ENCODE data around the gene IFNGR2. TPM values are rescaled to one million over a fixed set of nuclear protein-coding genes. Genes with fewer than 3 reads are reported as not detected.
"Not testable (repeated sequence)": the region's sequence is repeated elsewhere in the genome, so short reads cannot be mapped to it uniquely, and the experiment has no call there.

IFNGR2 gene
- total RNA-seq, 1 donor from 2014 or later = 48.8 TPM

GRCh38 chr21:33402001-33402979, 923 bp upstream of the IFNGR2 start:
- DNase-seq (ENCODE audit: low read depth in 2 of 2) = peak; percentile 21 to 47

DNA sequence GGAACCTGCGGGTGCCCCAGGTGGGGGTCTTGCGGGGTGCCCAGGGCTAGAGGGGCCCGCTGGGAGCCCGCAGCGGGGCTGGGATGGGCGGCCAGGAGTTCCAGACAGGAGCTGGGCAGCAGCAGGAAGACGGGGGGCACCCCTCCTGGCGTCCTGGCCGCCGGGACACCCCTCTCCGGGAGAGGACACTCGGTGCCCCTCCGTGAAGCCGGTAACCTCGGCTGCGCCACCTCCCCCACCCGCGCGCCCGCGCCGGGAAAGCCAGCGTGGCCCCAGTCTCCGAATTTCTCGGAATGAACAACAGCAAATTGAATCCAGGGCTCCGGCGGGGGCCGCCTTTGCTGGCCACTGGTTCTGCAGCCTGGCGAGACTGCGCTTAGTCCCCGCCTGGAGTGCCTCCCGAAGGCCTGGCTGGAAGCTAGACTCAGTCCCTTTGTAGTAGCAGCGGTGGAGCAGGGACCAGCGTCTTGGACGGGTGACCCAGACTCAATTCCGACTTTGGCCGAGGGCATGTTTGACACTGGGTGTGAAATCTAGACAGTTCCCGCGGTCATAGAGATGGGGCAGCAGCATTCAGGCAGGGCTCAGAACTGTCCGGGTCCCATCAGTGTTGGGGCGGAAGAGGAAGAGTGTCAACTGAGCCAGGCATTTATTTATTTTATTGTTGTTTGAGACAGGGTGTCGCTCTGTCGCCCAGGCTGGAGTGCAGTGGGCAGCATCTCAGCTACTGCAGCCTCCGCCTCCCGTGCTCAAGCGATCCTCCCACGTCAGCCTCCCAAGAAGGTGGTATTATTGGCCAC, 773 bp downstream of the IFNGR2 start:
- peak; percentile 49 to 52 for DNase-seq (ENCODE audit: low read depth in 2 of 2)

GRCh38 chr21:33406493-33406892, 3.3 kb downstream of the IFNGR2 start:
- no peak for DNase-seq (ENCODE audit: low read depth in 2 of 2)

GRCh38 chr21:33411949-33412430, 8.8 kb downstream of the IFNGR2 start:
- DNase-seq (ENCODE audit: low read depth in 2 of 2) = no peak

DNA sequence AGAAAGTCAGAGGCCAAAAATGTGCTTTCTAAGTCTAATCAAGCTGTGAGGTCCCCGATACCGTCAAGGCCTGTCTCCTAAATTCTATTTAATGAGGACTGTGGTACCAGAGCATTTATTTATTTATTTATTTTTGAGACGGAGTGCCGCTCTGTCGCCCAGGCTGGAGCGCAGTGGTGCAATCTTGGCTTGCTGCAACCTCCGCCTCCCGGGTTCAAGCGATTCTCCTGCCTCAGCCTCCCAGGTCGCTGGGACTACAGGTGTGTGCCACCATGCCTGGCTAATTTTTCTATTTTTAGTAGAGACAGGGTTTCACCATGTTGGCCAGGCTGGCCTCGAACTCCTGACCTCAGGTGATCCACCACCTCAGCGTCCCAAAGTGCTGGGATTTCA, 9.2 kb downstream of the IFNGR2 start:
- not testable (repeated sequence) for DNase-seq (ENCODE audit: low read depth in 2 of 2)

DNA sequence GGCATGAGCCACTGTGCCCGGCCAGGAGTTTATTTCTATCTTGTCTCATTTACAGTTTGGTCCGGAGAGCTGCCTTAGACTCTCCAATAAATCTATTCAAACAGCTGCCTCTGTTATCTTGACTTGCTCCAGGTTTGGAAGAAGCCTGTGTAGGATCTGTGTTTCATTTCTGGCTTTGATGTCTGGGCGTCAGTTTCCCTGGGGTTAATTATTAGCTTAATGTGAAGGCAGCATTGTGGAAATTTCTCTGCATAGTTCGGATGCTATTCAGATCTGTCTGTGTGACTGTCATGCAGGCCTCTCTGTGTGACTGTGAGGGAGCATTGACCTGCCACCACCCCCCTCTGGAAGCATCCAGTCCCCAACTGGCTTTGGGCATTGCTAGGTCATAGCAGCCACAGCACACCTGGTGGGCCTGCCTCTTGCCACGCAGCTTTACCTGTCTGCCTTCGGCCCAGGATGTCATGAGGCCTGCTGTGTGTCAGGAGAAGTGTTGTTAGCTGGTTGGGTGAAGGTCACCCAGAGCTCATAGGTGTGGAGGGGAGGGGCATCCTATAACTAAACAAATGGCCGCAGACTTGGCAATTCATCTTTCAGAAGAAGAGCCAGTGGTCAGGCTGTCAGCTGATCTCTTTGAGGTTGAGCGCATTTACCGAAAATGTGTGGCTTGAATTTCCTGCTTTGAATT, 9.8 kb downstream of the IFNGR2 start:
- DNase-seq (ENCODE audit: low read depth in 2 of 2) = no peak

DNA sequence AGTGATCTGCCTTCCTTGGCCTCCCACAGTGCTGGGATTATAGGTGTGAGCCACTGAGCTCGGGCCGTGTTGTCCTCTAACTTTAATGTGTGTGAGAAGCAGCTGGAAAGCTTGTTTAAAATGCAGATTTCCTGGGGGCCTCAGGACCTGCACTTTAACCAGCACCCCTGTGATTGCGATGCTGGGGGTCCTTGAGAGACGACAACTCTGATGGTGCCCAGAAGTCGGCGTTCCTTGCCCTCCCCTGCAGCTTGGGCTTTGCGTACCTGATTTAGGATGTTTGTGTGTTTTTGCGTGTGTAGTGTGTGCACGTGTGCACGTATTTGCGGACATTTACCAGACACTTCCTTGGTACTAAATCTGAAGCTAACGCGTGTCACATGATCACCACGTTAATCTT, 10.9 kb downstream of the IFNGR2 start:
- DNase-seq (ENCODE audit: low read depth in 2 of 2) = no peak

GRCh38 chr21:33414926-33415325, 11.7 kb downstream of the IFNGR2 start:
- no peak for DNase-seq (ENCODE audit: low read depth in 2 of 2)

DNA sequence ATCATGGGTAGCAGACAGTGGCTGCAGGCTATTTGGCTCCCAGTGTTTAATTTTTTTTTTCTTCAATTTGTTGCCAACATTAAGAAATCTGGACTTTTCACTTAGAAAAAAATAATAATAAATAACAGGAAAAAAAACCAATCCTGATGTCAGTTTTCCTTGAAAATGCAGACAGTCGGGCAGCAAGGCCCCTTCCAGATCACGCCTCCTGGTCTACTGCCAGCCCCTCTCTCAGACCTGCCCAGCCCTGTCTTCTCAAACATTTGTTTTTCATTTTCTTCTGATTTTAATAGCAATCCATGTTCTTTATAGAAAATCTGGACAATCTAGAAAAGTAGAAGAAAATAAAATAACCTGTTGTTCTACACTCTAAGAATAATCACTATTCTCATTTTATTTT, 15.5 kb downstream of the IFNGR2 start:
- no peak for DNase-seq (ENCODE audit: low read depth in 2 of 2)

- peak; percentile 43 to 85 for DNase-seq (ENCODE audit: low read depth in 2 of 2)
Observed at GRCh38 chr21:33419538-33420123, 16.4 kb downstream of the IFNGR2 start.

DNA sequence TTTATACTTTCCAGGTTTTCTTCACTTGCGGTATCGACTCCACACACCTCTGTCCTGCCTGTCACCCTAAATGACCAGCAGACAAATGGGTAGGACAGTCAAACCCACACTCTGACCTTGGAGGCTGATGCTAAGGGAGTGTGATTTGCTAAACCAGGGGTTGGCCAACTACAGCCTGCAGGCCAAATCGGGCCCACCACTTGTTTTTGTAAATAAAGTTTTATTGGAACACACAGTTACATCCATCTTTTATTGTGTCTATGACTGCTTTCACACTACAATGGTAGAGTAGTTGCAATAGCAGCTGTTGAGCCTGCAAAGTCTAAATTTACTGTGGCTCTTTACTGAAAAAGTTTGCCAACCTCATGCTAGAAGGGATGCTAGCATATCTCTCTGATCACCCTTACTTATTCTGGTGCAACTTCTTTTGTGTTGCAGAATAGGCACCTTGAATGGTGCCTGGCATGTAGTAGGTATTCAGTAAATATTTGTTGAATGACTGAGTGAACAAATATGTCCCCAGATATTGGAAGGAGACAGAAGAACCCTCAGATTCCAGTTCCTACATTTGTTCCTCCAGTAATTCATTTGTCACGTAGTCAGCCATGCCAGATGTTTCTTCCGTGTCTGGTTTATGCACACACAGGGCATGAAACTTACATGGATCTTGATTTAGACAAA, 18.6 kb downstream of the IFNGR2 start:
- DNase-seq (ENCODE audit: low read depth in 2 of 2) = no peak

DNA sequence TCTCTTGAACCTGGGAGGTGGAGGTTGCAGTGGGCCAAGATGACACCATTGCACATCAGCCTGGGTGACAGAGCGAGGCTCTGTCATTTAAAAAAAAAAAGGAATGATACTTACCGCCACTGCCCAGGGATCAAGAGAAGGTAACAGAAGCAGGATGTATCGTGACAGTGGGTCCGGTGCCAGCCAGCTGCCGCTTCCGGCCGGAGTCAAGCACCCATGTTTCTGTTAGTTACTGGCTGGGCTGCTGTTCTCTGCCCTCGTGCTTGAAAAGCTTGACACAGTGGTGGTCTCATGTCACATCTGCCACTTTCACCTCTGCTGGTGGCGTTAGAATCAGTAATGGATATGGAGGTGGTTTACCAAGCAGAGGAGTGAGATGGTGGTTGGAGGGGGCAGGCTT, 21.0 kb downstream of the IFNGR2 start:
- DNase-seq (ENCODE audit: low read depth in 2 of 2) = no peak

DNA sequence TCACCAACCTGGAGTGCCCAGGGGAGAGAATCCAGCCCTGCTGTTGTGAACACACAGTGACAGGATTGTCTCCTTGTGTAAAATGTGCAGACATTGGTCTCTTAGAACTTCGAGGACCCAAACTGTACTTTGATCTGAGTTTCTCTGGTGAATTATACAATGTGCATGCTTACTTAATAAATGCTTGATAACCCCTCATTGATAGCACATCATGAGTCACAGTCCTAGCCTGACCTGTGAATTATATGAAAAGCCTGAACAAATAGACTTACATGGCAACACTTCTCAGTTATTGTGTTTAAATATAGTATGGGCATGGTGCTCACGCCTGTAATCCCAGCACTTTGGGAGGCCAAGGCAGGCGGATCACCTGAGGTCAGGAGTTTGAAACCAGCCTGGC, 22.6 kb downstream of the IFNGR2 start:
- DNase-seq (ENCODE audit: low read depth in 2 of 2) = peak in 1 of 2 donors; percentile 26

GRCh38 chr21:33427051-33427450, 23.8 kb downstream of the IFNGR2 start:
- DNase-seq (ENCODE audit: low read depth in 2 of 2) = no peak

GRCh38 chr21:33428669-33429068, 25.5 kb downstream of the IFNGR2 start:
- no peak for DNase-seq (ENCODE audit: low read depth in 2 of 2)

GRCh38 chr21:33430858-33431257, 27.6 kb downstream of the IFNGR2 start:
- no peak for DNase-seq (ENCODE audit: low read depth in 2 of 2)

- no peak for DNase-seq (ENCODE audit: low read depth in 2 of 2)
Observed at GRCh38 chr21:33432496-33432895, 29.3 kb downstream of the IFNGR2 start.

GRCh38 chr21:33433001-33433400, 29.8 kb downstream of the IFNGR2 start:
- no peak for DNase-seq (ENCODE audit: low read depth in 2 of 2)

GRCh38 chr21:33433425-33434114, 30.4 kb downstream of the IFNGR2 start:
- no peak for DNase-seq (ENCODE audit: low read depth in 2 of 2)

- peak; percentile 49 to 92 for DNase-seq (ENCODE audit: low read depth in 2 of 2)
Observed at GRCh38 chr21:33434770-33435360, 31.7 kb downstream of the IFNGR2 start.

Measured in lung microvascular endothelial cell (primary cell).